B cell (primary cell): ENCODE results near the gene CTPS1.

Source experiments
- EZH2 ChIP-seq: IDR thresholded peaks from 2 replicates; pipeline ENCODE4 v1.6.1; 2012; ENCODE audit warnings: borderline replicate concordance, low read depth, mild to moderate bottlenecking, moderate library complexity, low read length; ENCODE audit not compliant: insufficient read depth, poor library complexity, severe bottlenecking
- TF ChIP-seq, protein P1 (sequence below): fragments of 200-600 bp; IDR thresholded peaks from one replicate; pipeline ENCODE4 v1.8.0; 2022; ENCODE audit warnings: antibody characterized with exemption, mild to moderate bottlenecking

GRCh38 chr1:40938393-40938792 lies 41.1 kb upstream of the CTPS1 start:
- no peak for TF ChIP-seq EZH2
- TF ChIP-seq, protein P1, sequence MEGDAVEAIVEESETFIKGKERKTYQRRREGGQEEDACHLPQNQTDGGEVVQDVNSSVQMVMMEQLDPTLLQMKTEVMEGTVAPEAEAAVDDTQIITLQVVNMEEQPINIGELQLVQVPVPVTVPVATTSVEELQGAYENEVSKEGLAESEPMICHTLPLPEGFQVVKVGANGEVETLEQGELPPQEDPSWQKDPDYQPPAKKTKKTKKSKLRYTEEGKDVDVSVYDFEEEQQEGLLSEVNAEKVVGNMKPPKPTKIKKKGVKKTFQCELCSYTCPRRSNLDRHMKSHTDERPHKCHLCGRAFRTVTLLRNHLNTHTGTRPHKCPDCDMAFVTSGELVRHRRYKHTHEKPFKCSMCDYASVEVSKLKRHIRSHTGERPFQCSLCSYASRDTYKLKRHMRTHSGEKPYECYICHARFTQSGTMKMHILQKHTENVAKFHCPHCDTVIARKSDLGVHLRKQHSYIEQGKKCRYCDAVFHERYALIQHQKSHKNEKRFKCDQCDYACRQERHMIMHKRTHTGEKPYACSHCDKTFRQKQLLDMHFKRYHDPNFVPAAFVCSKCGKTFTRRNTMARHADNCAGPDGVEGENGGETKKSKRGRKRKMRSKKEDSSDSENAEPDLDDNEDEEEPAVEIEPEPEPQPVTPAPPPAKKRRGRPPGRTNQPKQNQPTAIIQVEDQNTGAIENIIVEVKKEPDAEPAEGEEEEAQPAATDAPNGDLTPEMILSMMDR, result no peak
